HepG2 (cell line): ENCODE results near the gene TEKT5. TPM values are rescaled to one million over a fixed set of nuclear protein-coding genes. Genes with fewer than 3 reads are reported as not detected.
A peak's percentile ranks its signal among the peaks of the same experiment; 100 is the strongest.

Experiments used
- EP300 ChIP-seq, 3 experiments: sonication (generic) in 1 of 3; formaldehyde crosslinking in 1 of 3; IDR thresholded peaks; 2 replicates each; pipeline versions ENCODE4 v1.5.1 to v1.6.1; 2011 to 2020; ENCODE audit warnings: low read depth in 2 of 3, low read length in 2 of 3, borderline replicate concordance in 1 of 3, improper control_type of control experiment in 1 of 3, mild to moderate bottlenecking in 1 of 3, missing genetic modification reagents in 1 of 3, moderate library complexity in 1 of 3
- GRHL1 ChIP-seq: sonication (generic); formaldehyde crosslinking; conservative IDR thresholded peaks from 2 replicates; pipeline ENCODE4 v1.8.0; 2022; ENCODE audit warnings: missing genetic modification reagents
- HMG20A ChIP-seq: IDR thresholded peaks from 2 replicates; pipeline ENCODE4 v1.6.1; 2016; ENCODE audit warnings: borderline replicate concordance
- HMGXB4 ChIP-seq, 2 experiments: sonication (generic) in 1 of 2; formaldehyde crosslinking in 1 of 2; IDR thresholded peaks; 2 replicates each; pipeline versions ENCODE4 v1.4.0 to v1.6.1; 2018 to 2020; ENCODE audit warnings: missing genetic modification reagents in 2 of 2, borderline replicate concordance in 1 of 2, low read depth in 1 of 2, mild to moderate bottlenecking in 1 of 2, missing biosample characterization in 1 of 2
- KAT8 ChIP-seq: IDR thresholded peaks from 2 replicates; pipeline ENCODE4 v1.6.1; 2016; ENCODE audit warnings: missing genetic modification reagents, missing compliant biosample characterization
- KLF9 ChIP-seq: IDR thresholded peaks from 2 replicates; pipeline ENCODE4 v1.6.1; 2016; ENCODE audit warnings: low read depth
- MXD3 ChIP-seq: IDR thresholded peaks from 2 replicates; pipeline ENCODE4 v1.6.1; 2016; ENCODE audit warnings: mild to moderate bottlenecking, missing biosample characterization, missing genetic modification reagents
- MXI1 ChIP-seq: IDR thresholded peaks from 3 replicates; pipeline ENCODE4 v1.6.1; 2012; ENCODE audit warnings: low read depth, low read length, inconsistent platforms, borderline replicate concordance
- PAXIP1 ChIP-seq: sonication (generic); formaldehyde crosslinking; conservative IDR thresholded peaks from 2 replicates; pipeline ENCODE4 v1.4.0; 2020; ENCODE audit warnings: mild to moderate bottlenecking, missing genetic modification reagents, moderate library complexity
- RAD21 ChIP-seq: fragments of 450-650 bp; formaldehyde crosslinking; IDR thresholded peaks from 2 replicates; pipeline ENCODE4 v1.5.0; 2020; ENCODE audit warnings: mild to moderate bottlenecking
- SAP130 ChIP-seq: IDR thresholded peaks from 2 replicates; pipeline ENCODE4 v1.6.1; 2016; ENCODE audit warnings: low read depth
- SUZ12 ChIP-seq: fragments of 150-350 bp; IDR thresholded peaks from 2 replicates; pipeline ENCODE4 v1.6.1; 2014; ENCODE audit warnings: low read depth, low read length
- TFDP2 ChIP-seq: sonication (generic); formaldehyde crosslinking; IDR thresholded peaks from 2 replicates; pipeline ENCODE4 v1.4.0; 2020; ENCODE audit warnings: missing genetic modification reagents
- ZNF362 ChIP-seq: sonication (generic); formaldehyde crosslinking; IDR thresholded peaks from 2 replicates; pipeline ENCODE4 v1.4.0; 2020; ENCODE audit warnings: missing genetic modification reagents, mild to moderate bottlenecking, borderline replicate concordance
- ZNF598 ChIP-seq: sonication (generic); formaldehyde crosslinking; IDR thresholded peaks from 2 replicates; pipeline ENCODE4 v1.5.1; 2020; ENCODE audit warnings: mild to moderate bottlenecking, missing genetic modification reagents, borderline replicate concordance
- ZNF670 ChIP-seq: sonication (generic); formaldehyde crosslinking; IDR thresholded peaks from 2 replicates; pipeline ENCODE4 v1.8.0; 2022; ENCODE audit warnings: mild to moderate bottlenecking, missing genetic modification reagents, borderline replicate concordance
- ZNF781 ChIP-seq: sonication (generic); formaldehyde crosslinking; IDR thresholded peaks from 2 replicates; pipeline ENCODE4 v1.5.1; 2020; ENCODE audit warnings: borderline replicate concordance, mild to moderate bottlenecking, missing genetic modification reagents; ENCODE audit errors: not compliant biosample characterization
- polyA plus RNA-seq, 8 experiments: library from polyadenylated mRNA; depleted of rRNA in 3 of 8; stranded (reverse) in 7 of 8; unstranded in 1 of 8; fragments of >200 nt; fragmentation: Illumina TruSeq in 4 of 8; extraction: Trizol in 4 of 8; gene quantifications; 2 replicates each; pipeline versions ENCODE4 v1.2.1 to v1.2.3, GENCODE V29; 2011 to 2016; ENCODE audit warnings: low read depth in 4 of 8, missing spikeins in 1 of 8, mixed read lengths in 1 of 8; ENCODE audit not compliant: insufficient read depth in 1 of 8
- total RNA-seq, 5 experiments: library from RNA; depleted of rRNA; stranded (reverse); fragments of >200 nt; fragmentation: Illumina TruSeq; extraction: Trizol; gene quantifications; 2 replicates each; pipeline ENCODE4 v1.2.3, GENCODE V29; 2016; ENCODE audit warnings: low read depth in 1 of 5

Gene TEKT5
- total and polyA plus RNA-seq, 2 of the 13 experiments (the other 11 are each of a cell fraction or from before 2014, with no cell fraction given): 0.16 TPM; not detected in 1

GRCh38 chr16:10737068-10737625 is 42.4 kb upstream of the TEKT5 start (continued):
- TF ChIP-seq SUZ12 (0 out of 2 replicates have a peak, but pooled peaks have one; percentile 3), RAD21 (peak; percentile 96), KLF9 (peak; percentile 73; the same call in 1 of the 2 replicates), EP300 (IDR thresholded peaks at IDR 0.05; ENCODE audit: low read depth in 2 of 2, low read length in 2 of 2) (no peak), EP300 (CRISPR knock-in tag; IDR thresholded peaks at IDR 0.05; ENCODE audit: borderline replicate concordance) (no peak), PAXIP1 (CRISPR knock-in tag) (0 out of 2 replicates have a peak, but pooled peaks have one; percentile 18), MXD3 (CRISPR knock-in tag) (0 out of 2 replicates have a peak, but pooled peaks have one; percentile 9), KAT8 (CRISPR knock-in tag) (0 out of 2 replicates have a peak, but pooled peaks have one; percentile 38), HMGXB4 (CRISPR knock-in tag; IDR thresholded peaks at IDR 0.05; ENCODE audit: borderline replicate concordance in 1 of 2, low read depth in 1 of 2) (peak in 1 of 2 experiments; percentile 76; a peak in 1 of 4 replicates), TFDP2 (CRISPR knock-in tag) (0 out of 2 replicates have a peak, but pooled peaks have one; percentile 10), ZNF781 (CRISPR knock-in tag) (no peak), HMG20A (CRISPR knock-in tag) (peak; percentile 19; the same call in 1 of the 2 replicates), ZNF598 (CRISPR knock-in tag) (0 out of 2 replicates have a peak, but pooled peaks have one; percentile 75), SAP130 (CRISPR knock-in tag) (peak; percentile 51; the same call in 1 of the 2 replicates), MXI1 (0 out of 3 replicates have a peak, but pooled peaks have one; percentile 36), GRHL1 (CRISPR knock-in tag) (no peak), ZNF362 (peak; percentile 28; the same call in 1 of the 2 replicates), ZNF670 (no peak)
